GM19455 (cell line): Measurements from ENCODE around the gene MORN1.

Source experiments
- ATAC-seq: cut with Tn5 transposase; IDR thresholded peaks from one replicate; pipeline ENCODE4 v1.9.1; 2021; ENCODE audit not compliant: unreplicated experiment

Gene MORN1

GRCh38 chr1:2310332-2311183 lies 80.8 kb downstream of the MORN1 start:
- ATAC-seq = no peak

GRCh38 chr1:2308844-2309243 lies 82.5 kb downstream of the MORN1 start:
- ATAC-seq = no peak

GRCh38 chr1:2307972-2308371 lies 83.4 kb downstream of the MORN1 start:
- ATAC-seq = no peak

- no peak for ATAC-seq
These were observed 84.2 kb downstream of the MORN1 start for GRCh38 chr1:2307064-2307605.

GRCh38 chr1:2306151-2306978 lies 85.0 kb downstream of the MORN1 start:
- no peak for ATAC-seq

- ATAC-seq = no peak
These were observed 86.3 kb downstream of the MORN1 start for GRCh38 chr1:2304921-2305681.

GRCh38 chr1:2304282-2304681 lies 87.1 kb downstream of the MORN1 start:
- ATAC-seq = no peak

GRCh38 chr1:2303781-2304180 lies 87.6 kb downstream of the MORN1 start:
- no peak for ATAC-seq

- no peak for ATAC-seq
These were observed 88.2 kb downstream of the MORN1 start for GRCh38 chr1:2303016-2303775.

GRCh38 chr1:2302292-2302925 lies 88.9 kb downstream of the MORN1 start:
- ATAC-seq = no peak

GRCh38 chr1:2301607-2302291 lies 89.6 kb downstream of the MORN1 start:
- ATAC-seq = no peak

GRCh38 chr1:2300851-2301606 lies 90.3 kb downstream of the MORN1 start:
- peak; percentile 59 for ATAC-seq

- ATAC-seq = peak; percentile 79
These were observed 91.2 kb downstream of the MORN1 start for GRCh38 chr1:2300004-2300771.

GRCh38 chr1:2299131-2299627 lies 92.2 kb downstream of the MORN1 start:
- ATAC-seq = no peak

GRCh38 chr1:2298685-2299084 lies 92.7 kb downstream of the MORN1 start:
- no peak for ATAC-seq

- ATAC-seq = no peak
These were observed 93.9 kb downstream of the MORN1 start for GRCh38 chr1:2297246-2298011.

GRCh38 chr1:2296614-2297013 lies 94.7 kb downstream of the MORN1 start:
- ATAC-seq = no peak
